ENCODE measurements around the gene HIBADH.

The HIBADH gene

GRCh38 chr7:27662490-27663205 is at the start of gene HIBADH:
TSS of gene HIBADH (minus strand) at chr7:27662883. CDS start at chr7:27662788, 95 bp downstream.
- no peak for TF ChIP-seq CTCF (IDR thresholded peaks at IDR 0.05; ENCODE audit: poor library complexity, severe bottlenecking)

DNA sequence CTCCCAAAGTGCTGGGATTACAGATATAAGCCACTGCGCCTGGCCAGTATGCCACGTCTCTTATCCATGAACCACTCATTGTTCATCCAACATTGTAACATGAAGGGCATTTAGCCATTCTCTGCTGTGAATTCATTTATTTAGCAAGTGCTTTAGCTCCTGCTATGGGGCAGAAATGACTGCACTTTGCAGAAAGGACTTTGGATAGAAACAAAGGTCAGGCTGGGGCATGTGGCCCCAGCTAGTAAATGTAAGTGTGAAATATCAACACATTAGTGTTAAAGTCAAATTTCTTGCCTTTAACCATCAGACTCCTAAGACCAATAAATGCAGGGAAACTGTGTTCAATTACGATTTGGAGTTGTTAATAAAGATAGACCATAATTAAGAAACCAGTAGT is 49.5 kb upstream of the HIBADH start:
- no peaks in the 10 kb centered on the region for H3K27me3 ChIP-seq (ENCODE audit: insufficient read depth, poor library complexity, severe bottlenecking)
- no peak for TF ChIP-seq CTCF (IDR thresholded peaks at IDR 0.05; ENCODE audit: poor library complexity, severe bottlenecking)
- H3K4me3 ChIP-seq (ENCODE audit: severe bottlenecking) = no peak overlapping the region
- no peaks in the 10 kb centered on the region for H3K4me1 ChIP-seq (ENCODE audit: insufficient read depth, poor library complexity, severe bottlenecking)
- H3K36me3 ChIP-seq (ENCODE audit: low read depth) = no peaks in the 10 kb centered on the region
- H3K9me3 ChIP-seq (ENCODE audit: severe bottlenecking) = no peaks in the 10 kb centered on the region
- no peak for ATAC-seq (ENCODE audit: low read depth)
- no peak for DNase-seq (ENCODE audit: low spot score)
- no peak overlapping the region for H3K27ac ChIP-seq (ENCODE audit: poor library complexity, severe bottlenecking)

More at GRCh38 chr7:27662490-27663205, at the start of gene HIBADH:
- Histone ChIP-seq H3K27ac (ENCODE audit: poor library complexity, severe bottlenecking) (peak within 1 kb of the TSS; percentile 54), H3K27me3 (ENCODE audit: insufficient read depth, poor library complexity, severe bottlenecking) (no peaks in the 10 kb centered on the region), H3K36me3 (ENCODE audit: low read depth) (peaks cover 13% of the 10 kb centered on the region), H3K4me1 (ENCODE audit: insufficient read depth, poor library complexity, severe bottlenecking) (no peaks in the 10 kb centered on the region), H3K9me3 (ENCODE audit: severe bottlenecking) (no peaks in the 10 kb centered on the region), H3K4me3 (ENCODE audit: severe bottlenecking) (peak within 1 kb of the TSS; percentile 93)
- DNase-seq (ENCODE audit: low spot score) (peak; percentile 97), ATAC-seq (ENCODE audit: low read depth) (peak; percentile 99)

GRCh38 chr7:27709137-27710075 is 46.7 kb upstream of the HIBADH start:
- H3K27ac ChIP-seq (ENCODE audit: poor library complexity, severe bottlenecking) = no peak overlapping the region
- no peak for ATAC-seq (ENCODE audit: low read depth)
- TF ChIP-seq CTCF (IDR thresholded peaks at IDR 0.05; ENCODE audit: poor library complexity, severe bottlenecking) = no peak
- H3K4me3 ChIP-seq (ENCODE audit: severe bottlenecking) = no peak overlapping the region
- no peaks in the 10 kb centered on the region for H3K36me3 ChIP-seq (ENCODE audit: low read depth)
- H3K4me1 ChIP-seq (ENCODE audit: insufficient read depth, poor library complexity, severe bottlenecking) = no peaks in the 10 kb centered on the region
- DNase-seq (ENCODE audit: low spot score) = no peak
- no peaks in the 10 kb centered on the region for H3K9me3 ChIP-seq (ENCODE audit: severe bottlenecking)
- no peaks in the 10 kb centered on the region for H3K27me3 ChIP-seq (ENCODE audit: insufficient read depth, poor library complexity, severe bottlenecking)

GRCh38 chr7:27708485-27708884 is 45.8 kb upstream of the HIBADH start:
- Histone ChIP-seq H3K36me3 (ENCODE audit: low read depth) (no peaks in the 10 kb centered on the region), H3K9me3 (ENCODE audit: severe bottlenecking) (no peaks in the 10 kb centered on the region), H3K27ac (ENCODE audit: poor library complexity, severe bottlenecking) (no peak overlapping the region), H3K4me3 (ENCODE audit: severe bottlenecking) (no peak overlapping the region), H3K27me3 (ENCODE audit: insufficient read depth, poor library complexity, severe bottlenecking) (no peaks in the 10 kb centered on the region), H3K4me1 (ENCODE audit: insufficient read depth, poor library complexity, severe bottlenecking) (no peaks in the 10 kb centered on the region)
- DNase-seq (ENCODE audit: low spot score) = no peak
- ATAC-seq (ENCODE audit: low read depth) = no peak
- TF ChIP-seq CTCF (IDR thresholded peaks at IDR 0.05; ENCODE audit: poor library complexity, severe bottlenecking) = no peak

Measured in RWPE2 (cell line).